GM12864 (cell line): ENCODE measurements around the gene MTMR12.
"Not testable (repeated sequence)": the region's sequence is repeated elsewhere in the genome, so short reads cannot be mapped to it uniquely, and the experiment has no call there.

Source experiments
- DNase-seq: peaks from one replicate; pipeline ENCODE4 v3.0.0-alpha.2; 2011; ENCODE audit warnings: low read depth
- H3K4me3 ChIP-seq: 2 replicates; pipeline ENCODE4 v1.5.1; 2011; ENCODE audit warnings: mild to moderate bottlenecking, low read depth, low read length, control low read depth
- TF ChIP-seq, protein P1 (sequence below): IDR thresholded peaks from 2 replicates; pipeline ENCODE4 v1.5.1; 2011; ENCODE audit warnings: low read depth, mild to moderate bottlenecking, moderate library complexity, low read length, control low read depth, inconsistent platforms; ENCODE audit errors: missing control alignments

The MTMR12 gene

DNA sequence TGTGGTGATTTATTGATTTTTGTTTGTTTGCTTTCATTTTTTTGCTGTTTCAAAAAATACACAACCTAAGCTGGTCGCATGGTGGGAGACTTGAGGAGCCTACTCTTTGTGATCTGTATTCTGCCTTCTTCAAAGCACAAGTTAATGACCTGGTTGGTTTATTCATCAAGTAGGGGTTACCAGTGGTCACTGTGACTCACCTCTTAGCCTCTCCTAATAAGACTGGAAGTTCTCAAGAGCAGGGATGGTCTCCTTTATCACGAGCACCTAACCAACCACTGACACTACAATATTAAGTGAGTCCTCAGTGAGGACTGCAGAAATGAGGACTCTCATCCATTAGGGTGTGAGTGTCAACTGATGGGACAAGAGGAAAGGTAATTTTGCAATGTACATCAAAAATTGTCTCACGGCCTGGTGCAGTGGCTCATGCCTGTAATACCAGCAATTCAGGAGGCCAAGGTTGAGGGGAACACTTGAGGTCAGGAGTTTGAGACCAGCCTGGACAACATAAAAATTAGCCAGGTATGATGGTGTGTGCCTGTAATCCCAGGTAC, 13.6 kb upstream of the MTMR12 start:
- no peak for DNase-seq
- H3K4me3 ChIP-seq = no peak overlapping the region
- TF ChIP-seq, protein P1, sequence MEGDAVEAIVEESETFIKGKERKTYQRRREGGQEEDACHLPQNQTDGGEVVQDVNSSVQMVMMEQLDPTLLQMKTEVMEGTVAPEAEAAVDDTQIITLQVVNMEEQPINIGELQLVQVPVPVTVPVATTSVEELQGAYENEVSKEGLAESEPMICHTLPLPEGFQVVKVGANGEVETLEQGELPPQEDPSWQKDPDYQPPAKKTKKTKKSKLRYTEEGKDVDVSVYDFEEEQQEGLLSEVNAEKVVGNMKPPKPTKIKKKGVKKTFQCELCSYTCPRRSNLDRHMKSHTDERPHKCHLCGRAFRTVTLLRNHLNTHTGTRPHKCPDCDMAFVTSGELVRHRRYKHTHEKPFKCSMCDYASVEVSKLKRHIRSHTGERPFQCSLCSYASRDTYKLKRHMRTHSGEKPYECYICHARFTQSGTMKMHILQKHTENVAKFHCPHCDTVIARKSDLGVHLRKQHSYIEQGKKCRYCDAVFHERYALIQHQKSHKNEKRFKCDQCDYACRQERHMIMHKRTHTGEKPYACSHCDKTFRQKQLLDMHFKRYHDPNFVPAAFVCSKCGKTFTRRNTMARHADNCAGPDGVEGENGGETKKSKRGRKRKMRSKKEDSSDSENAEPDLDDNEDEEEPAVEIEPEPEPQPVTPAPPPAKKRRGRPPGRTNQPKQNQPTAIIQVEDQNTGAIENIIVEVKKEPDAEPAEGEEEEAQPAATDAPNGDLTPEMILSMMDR = no peak

DNA sequence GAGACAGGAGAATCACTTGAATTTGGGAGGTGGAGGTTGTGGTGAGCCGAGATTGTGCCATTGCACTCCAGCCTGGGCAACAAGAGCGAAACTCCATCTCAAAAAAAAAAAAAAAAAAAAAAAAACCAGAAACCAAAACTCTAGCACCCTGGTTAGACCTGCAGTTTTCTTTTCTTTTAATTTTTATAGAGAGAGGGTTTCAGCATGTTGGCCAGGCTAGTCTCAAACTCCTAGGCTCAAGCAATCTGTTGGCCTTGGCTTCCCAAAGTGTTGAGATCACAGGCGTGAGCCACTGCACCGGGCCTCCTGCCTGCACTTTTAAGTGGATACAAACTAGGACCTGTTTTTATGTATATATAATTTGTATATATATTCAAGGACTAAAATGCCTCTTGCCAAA, 12.9 kb upstream of the MTMR12 start:
- DNase-seq = no peak
- TF ChIP-seq, protein P1 = no peak
- H3K4me3 ChIP-seq = no peak overlapping the region

DNA sequence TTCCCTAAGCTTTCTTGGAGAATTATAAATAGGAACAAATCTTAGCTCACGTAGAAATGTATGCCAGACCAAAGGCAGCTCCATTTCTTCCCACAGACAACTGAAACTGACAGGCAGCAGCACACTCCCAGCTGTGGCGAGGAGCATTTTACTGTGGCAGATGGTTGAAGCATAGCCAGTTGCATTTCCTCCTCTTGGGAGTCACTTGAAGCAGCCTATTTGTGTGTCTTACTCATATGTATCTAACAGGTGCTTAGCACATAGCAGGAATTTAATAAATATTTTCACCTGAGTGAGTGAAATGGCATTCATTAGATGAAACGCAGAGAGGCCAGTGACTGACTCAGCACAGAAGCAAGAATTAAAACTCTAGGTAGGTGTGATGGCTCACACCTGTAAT, 12.3 kb upstream of the MTMR12 start:
- no peak overlapping the region for H3K4me3 ChIP-seq
- TF ChIP-seq, protein P1 = no peak
- DNase-seq = peak; percentile 57

DNA sequence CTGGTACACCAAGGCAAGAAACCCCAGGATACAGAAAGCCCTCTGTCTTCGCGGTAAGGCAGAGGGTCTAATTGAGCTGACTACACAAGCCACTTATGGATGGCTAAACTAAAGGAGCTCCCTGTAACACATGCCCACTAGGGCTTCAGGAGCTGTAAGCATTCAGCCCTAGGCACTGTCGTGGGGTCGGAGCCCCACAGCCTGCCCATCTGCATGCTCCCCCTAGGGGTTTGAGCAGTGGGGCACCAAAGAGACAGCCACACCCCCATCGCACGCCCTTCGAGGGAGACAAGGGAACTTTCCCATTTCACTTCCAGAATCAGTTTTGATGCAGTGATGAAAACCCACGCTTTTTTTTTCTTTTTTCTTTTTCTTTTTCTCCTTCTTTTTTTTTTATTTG, 11.0 kb upstream of the MTMR12 start:
- TF ChIP-seq, protein P1 = no peak
- DNase-seq = no peak
- H3K4me3 ChIP-seq = no peak overlapping the region

DNA sequence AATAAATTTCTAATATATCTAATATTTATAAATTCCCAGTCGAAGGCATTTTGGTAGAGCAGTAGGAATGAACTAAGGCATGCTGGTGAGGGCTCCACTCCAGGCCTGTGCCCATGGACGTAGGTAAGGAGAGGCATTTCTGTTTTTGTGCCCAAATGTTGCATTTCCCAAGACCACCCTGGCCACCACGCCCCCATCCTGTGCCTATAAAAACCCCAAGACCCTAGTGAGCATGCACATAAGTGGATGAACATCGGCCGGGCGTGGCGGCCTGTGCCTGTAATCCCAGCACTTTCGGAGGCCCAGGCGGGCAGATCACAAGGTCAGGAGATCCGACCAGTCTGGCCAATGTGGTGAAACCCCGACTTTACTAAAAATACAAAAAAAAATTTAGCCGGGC, 10.1 kb upstream of the MTMR12 start:
- TF ChIP-seq, protein P1 = no peak
- DNase-seq = no peak
- no peak overlapping the region for H3K4me3 ChIP-seq

DNA sequence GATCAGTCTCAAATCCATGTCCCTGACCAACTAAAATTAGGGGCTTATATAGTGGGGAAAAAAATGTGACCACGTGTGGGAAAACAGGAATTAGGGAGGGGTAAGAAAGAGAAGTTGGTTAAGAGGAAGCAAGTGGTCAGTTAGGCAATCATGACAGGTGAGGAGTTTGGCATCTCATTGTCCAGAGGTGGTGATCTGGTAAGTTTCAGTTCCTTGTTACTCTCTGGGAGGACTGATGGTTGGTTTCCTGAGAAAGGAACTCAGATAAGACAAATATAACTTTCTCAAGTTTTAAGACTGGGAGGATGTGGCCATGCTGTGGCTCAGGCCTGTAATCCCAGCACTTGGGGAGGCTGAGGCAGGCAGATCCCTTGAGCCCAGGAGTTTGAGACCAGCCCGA, 9.0 kb upstream of the MTMR12 start:
- DNase-seq, H3K4me3 ChIP-seq: not testable (repeated sequence)

DNA sequence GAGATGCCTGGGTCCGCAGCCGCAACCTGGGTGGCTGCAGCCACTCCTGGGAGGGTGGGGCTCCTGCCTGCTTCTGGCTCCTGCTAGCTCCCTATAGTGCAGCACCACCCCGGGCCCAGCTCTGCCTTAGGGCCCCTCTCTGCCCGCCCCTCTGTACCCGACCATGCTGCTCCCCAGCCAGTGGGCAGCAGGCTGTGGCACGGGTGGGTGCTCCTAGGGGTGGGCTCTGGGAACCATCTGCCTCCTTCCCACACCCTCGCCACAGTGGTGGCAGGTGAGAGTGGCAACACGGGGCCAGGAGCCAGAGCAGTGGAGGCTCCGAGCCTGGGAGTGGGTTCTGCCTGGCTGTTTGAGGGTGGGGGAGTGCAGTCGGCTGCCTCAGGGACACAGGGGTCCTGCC, 7.8 kb upstream of the MTMR12 start:
- no peak overlapping the region for H3K4me3 ChIP-seq
- DNase-seq = no peak
- TF ChIP-seq, protein P1 = no peak
